Trophoblast cell (in vitro differentiated cells and primary cell): ENCODE data around the gene PPP1R12B.
"Not testable (repeated sequence)": the region's sequence is repeated elsewhere in the genome, so short reads cannot be mapped to it uniquely, and the experiment has no call there.

Experiments used
- DNase-seq, 2 donors: peaks; one replicate each; pipeline ENCODE4 v3.0.0-alpha.2; 2016
- H2AFZ ChIP-seq: 2 replicates; pipeline ENCODE4 v1.6.1; 2013; ENCODE audit warnings: low read length, moderate library complexity, mild to moderate bottlenecking; ENCODE audit not compliant: insufficient read depth, poor library complexity
- H2AK5ac ChIP-seq: 2 replicates; pipeline ENCODE4 v1.6.1; 2013; ENCODE audit warnings: mild to moderate bottlenecking, low read length
- H2BK120ac ChIP-seq: 2 replicates; pipeline ENCODE4 v1.6.1; 2013; ENCODE audit warnings: low read length, mild to moderate bottlenecking, moderate library complexity; ENCODE audit not compliant: insufficient read depth, poor library complexity
- H2BK12ac ChIP-seq: 2 replicates; pipeline ENCODE4 v1.6.1; 2013; ENCODE audit warnings: mild to moderate bottlenecking, low read length, moderate library complexity
- H2BK5ac ChIP-seq: 2 replicates; pipeline ENCODE4 v1.6.1; 2013; ENCODE audit warnings: low read length, low read depth, moderate library complexity, mild to moderate bottlenecking; ENCODE audit not compliant: poor library complexity
- H3K14ac ChIP-seq: 2 replicates; pipeline ENCODE4 v1.6.1; 2013; ENCODE audit warnings: mild to moderate bottlenecking, low read length
- H3K18ac ChIP-seq: 2 replicates; pipeline ENCODE4 v1.6.1; 2013; ENCODE audit warnings: mild to moderate bottlenecking, low read length
- H3K23ac ChIP-seq: 2 replicates; pipeline ENCODE4 v1.6.1; 2013; ENCODE audit warnings: low read length
- H3K27ac ChIP-seq: 2 replicates; pipeline ENCODE4 v1.5.1; 2013; ENCODE audit warnings: low read depth, mild to moderate bottlenecking, inconsistent platforms, low read length, moderate library complexity
- H3K27me3 ChIP-seq: 2 replicates; pipeline ENCODE4 v1.6.1; 2013; ENCODE audit warnings: inconsistent platforms, mild to moderate bottlenecking, low read length, moderate library complexity; ENCODE audit not compliant: insufficient read depth
- H3K36me3 ChIP-seq, 2 experiments: 1 replicate in 1 of 2; 2 replicates in 1 of 2; pipeline ENCODE4 v1.6.1; 2013; ENCODE audit warnings: low read length in 2 of 2, mild to moderate bottlenecking in 2 of 2, moderate library complexity in 1 of 2; ENCODE audit not compliant: insufficient read depth in 2 of 2, control insufficient read depth in 1 of 2
- H3K4ac ChIP-seq: 2 replicates; pipeline ENCODE4 v1.6.1; 2013; ENCODE audit warnings: low read depth, mild to moderate bottlenecking, low read length, moderate library complexity
- H3K4me1 ChIP-seq, 2 experiments: 1 replicate in 1 of 2; 2 replicates in 1 of 2; pipeline ENCODE4 v1.6.1; 2013; ENCODE audit warnings: low read length in 2 of 2, mild to moderate bottlenecking in 2 of 2, moderate library complexity in 1 of 2; ENCODE audit not compliant: insufficient read depth in 2 of 2, control insufficient read depth in 1 of 2
- H3K4me2 ChIP-seq: 2 replicates; pipeline ENCODE4 v1.6.1; 2013; ENCODE audit warnings: inconsistent platforms, mild to moderate bottlenecking, low read length, moderate library complexity
- H3K4me3 ChIP-seq: 2 replicates; pipeline ENCODE4 v1.5.1; 2013; ENCODE audit warnings: mild to moderate bottlenecking, low read depth, low read length, inconsistent platforms
- H3K79me1 ChIP-seq: one replicate; pipeline ENCODE4 v1.6.1; 2013; ENCODE audit warnings: low read length
- H3K79me2 ChIP-seq: 2 replicates; pipeline ENCODE4 v1.6.1; 2013; ENCODE audit warnings: low read length, mild to moderate bottlenecking; ENCODE audit not compliant: control insufficient read depth, insufficient read depth, poor library complexity
- H3K9ac ChIP-seq: 2 replicates; pipeline ENCODE4 v1.6.1; 2013; ENCODE audit warnings: mild to moderate bottlenecking, low read length
- H3K9me3 ChIP-seq: 2 replicates; pipeline ENCODE4 v1.6.1; 2013; ENCODE audit warnings: low read depth, mild to moderate bottlenecking, control low read depth, inconsistent platforms, low read length; ENCODE audit not compliant: insufficient read depth
- H4K12ac ChIP-seq: 2 replicates; pipeline ENCODE4 v1.6.1; 2013; ENCODE audit warnings: low read depth, mild to moderate bottlenecking, low read length, moderate library complexity
- H4K8ac ChIP-seq: 2 replicates; pipeline ENCODE4 v1.6.1; 2013; ENCODE audit warnings: low read depth, mild to moderate bottlenecking, low read length, moderate library complexity
- H4K91ac ChIP-seq: one replicate; pipeline ENCODE4 v1.6.1; 2013; ENCODE audit warnings: low read depth, mild to moderate bottlenecking, low read length, moderate library complexity
- WGBS: extraction: QIAGEN DNeasy Blood & Tissue Kit; methylation state at CpG from one replicate; pipeline ENCODE4 v1.1.7; 2013; ENCODE audit warnings: missing lambda C conversion rate; ENCODE audit not compliant: insufficient read length, insufficient coverage; ENCODE audit errors: extremely low coverage; 5-methylcytosine and 5-hydroxymethylcytosine counted together

PPP1R12B gene

DNA sequence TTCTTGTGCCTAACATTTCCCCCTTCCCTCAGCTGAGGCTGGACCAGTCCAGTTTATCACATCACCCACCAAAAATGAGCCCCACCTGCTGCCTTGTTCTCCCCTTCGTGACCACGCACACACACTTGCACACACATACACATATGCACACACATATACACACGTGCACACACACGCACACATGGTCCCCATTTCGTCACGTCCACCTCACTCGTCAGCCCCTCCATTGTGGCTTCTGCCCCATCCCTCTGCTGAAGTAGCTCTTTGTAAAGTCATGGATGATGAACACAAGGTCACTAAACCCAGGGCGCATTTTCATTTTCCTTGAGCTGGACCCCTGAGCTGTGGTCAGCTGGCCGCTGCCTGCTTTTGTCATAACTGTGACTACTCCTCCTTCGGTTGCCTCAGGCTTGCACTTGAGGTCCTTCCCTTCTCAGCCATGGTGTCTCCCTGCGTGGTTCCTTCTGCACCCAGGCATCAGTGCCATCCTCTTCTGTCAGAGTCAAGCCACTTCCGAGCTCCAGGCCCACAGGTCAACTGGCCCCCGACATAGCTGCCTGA is 267.9 kb downstream of the PPP1R12B start:
- no peaks in the 10 kb centered on the region for H3K79me1 ChIP-seq
- H3K9ac ChIP-seq: no peak overlapping the region
- no peak overlapping the region for H4K8ac ChIP-seq
- H3K23ac ChIP-seq: no peak overlapping the region
- no peak overlapping the region for H3K4ac ChIP-seq
- no peak overlapping the region for H2BK5ac ChIP-seq
- no peak overlapping the region for H3K14ac ChIP-seq
- peaks cover 2% of the 10 kb centered on the region for H3K9me3 ChIP-seq
- no peak overlapping the region for H3K27ac ChIP-seq
- no peak overlapping the region for H3K18ac ChIP-seq
- peak overlapping the region; percentile 8 for H3K4me3 ChIP-seq
- peaks cover 22% of the 10 kb centered on the region in 2 experiments for H3K4me1 ChIP-seq
- WGBS: no CpG with 5 or more reads among the region's 13 CpGs
- H3K36me3 ChIP-seq: no peaks in the 10 kb centered on the region
- no peak overlapping the region for H2AK5ac ChIP-seq
- no peak overlapping the region for H2BK120ac ChIP-seq
- no peak overlapping the region for H4K91ac ChIP-seq
- H4K12ac ChIP-seq: no peak overlapping the region
- no peak overlapping the region for H2BK12ac ChIP-seq
- no peak overlapping the region for H2AFZ ChIP-seq
- H3K79me2 ChIP-seq: no peaks in the 10 kb centered on the region
- H3K27me3 ChIP-seq: no peaks in the 10 kb centered on the region
- DNase-seq: no peak
- H3K4me2 ChIP-seq: no peak overlapping the region

DNA sequence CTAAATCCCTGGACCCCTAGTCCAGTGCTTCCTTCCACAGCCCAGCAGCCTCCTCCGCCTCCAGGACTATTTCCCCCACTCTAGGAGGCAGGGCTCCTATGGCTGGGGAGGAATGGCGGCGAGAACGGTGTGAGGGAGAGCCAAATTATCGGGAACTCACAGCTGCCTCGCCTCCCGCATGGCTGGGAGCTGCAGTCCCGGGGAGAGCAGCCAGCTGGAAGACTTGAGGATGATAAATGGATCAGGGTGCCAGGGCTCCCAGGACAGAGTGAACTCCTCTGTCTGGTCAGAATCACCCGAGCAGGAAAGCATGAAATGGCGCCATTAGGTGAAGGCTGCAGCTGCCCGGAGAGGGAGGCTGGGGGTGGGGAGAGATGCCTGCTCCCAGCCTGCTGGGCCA is 270.5 kb downstream of the PPP1R12B start:
- H3K18ac ChIP-seq, H4K91ac ChIP-seq, H4K8ac ChIP-seq, H3K14ac ChIP-seq, H3K9ac ChIP-seq, H3K27ac ChIP-seq, H2AK5ac ChIP-seq, H3K23ac ChIP-seq, H2BK5ac ChIP-seq, H3K36me3 ChIP-seq, H3K79me2 ChIP-seq, H3K27me3 ChIP-seq, H2BK120ac ChIP-seq, H4K12ac ChIP-seq, H3K9me3 ChIP-seq, H2AFZ ChIP-seq, H3K4me3 ChIP-seq, H3K4me2 ChIP-seq, H2BK12ac ChIP-seq, H3K4ac ChIP-seq, H3K79me1 ChIP-seq: not testable (repeated sequence)
- H3K4me1 ChIP-seq: peaks cover 28 to 33% of the 10 kb centered on the region in 2 experiments
- WGBS: no CpG with 5 or more reads among the region's 11 CpGs
- DNase-seq: peak; percentile 20 to 26

DNA sequence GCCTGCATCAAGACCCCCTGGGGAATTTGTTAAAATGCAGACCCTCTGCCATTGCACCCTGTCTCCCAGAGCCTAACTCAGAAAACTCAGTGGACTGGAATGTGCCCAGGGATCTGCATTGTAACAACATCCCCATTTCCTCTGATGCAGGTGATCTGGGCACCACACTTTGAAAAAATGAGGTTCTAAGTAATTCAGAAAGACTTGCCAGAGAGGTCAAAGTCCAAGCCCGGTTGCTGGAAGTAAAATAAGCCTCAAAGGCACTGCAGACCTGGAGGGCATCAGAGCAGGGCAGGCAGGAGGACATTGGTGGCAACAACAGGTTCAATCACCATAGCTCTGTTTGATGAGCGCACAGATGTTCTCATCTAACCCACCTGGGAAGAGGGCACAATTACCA is 271.0 kb downstream of the PPP1R12B start:
- Histone ChIP-seq H4K12ac (no peak overlapping the region), H3K79me1 (peaks cover 3% of the 10 kb centered on the region), H3K9ac (no peak overlapping the region), H3K18ac (no peak overlapping the region), H3K14ac (no peak overlapping the region), H2AK5ac (no peak overlapping the region), H3K4me2 (no peak overlapping the region), H2BK12ac (no peak overlapping the region), H3K4ac (no peak overlapping the region), H3K23ac (no peak overlapping the region), H4K8ac (no peak overlapping the region), H2BK120ac (no peak overlapping the region), H2AFZ (no peak overlapping the region), H4K91ac (no peak overlapping the region), H3K4me1 (peaks cover 28 to 33% of the 10 kb centered on the region in 2 experiments), H2BK5ac (no peak overlapping the region), H3K4me3 (no peak overlapping the region), H3K9me3 (peaks cover 4% of the 10 kb centered on the region), H3K27me3 (no peaks in the 10 kb centered on the region), H3K27ac (no peak overlapping the region), H3K36me3 (no peaks in the 10 kb centered on the region), H3K79me2 (no peaks in the 10 kb centered on the region)
- no CpG with 5 or more reads among the region's 2 CpGs for WGBS
- peak in 1 of 2 donors; percentile 7 for DNase-seq

DNA sequence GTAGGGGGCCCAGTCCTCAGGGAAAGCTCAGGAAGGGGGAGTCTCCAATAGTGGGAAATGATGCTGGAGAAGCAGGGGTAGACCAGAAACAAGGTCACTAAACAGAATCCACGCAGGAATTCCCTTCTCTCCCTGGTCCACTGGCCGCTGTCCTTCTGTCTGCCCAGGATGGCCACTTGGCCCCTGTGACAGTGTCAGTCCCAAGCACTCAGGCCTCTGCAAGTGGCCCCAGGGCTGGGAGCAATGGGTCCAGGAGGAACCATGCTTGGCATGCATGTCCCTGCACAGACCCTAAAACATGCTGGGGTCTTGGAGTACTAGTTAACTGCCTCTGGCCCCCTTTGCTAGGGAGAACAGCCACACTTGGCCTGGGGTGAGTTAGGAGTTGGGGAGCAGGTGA is 271.5 kb downstream of the PPP1R12B start:
- not testable (repeated sequence) for H2BK12ac ChIP-seq, H2AFZ ChIP-seq, H3K23ac ChIP-seq, H3K4ac ChIP-seq, H3K79me2 ChIP-seq, H3K18ac ChIP-seq, H3K27ac ChIP-seq, H3K14ac ChIP-seq, H2BK5ac ChIP-seq, H3K9me3 ChIP-seq, H4K12ac ChIP-seq, H3K4me2 ChIP-seq, H3K36me3 ChIP-seq, DNase-seq, H3K4me3 ChIP-seq, H4K8ac ChIP-seq, H3K79me1 ChIP-seq, H2AK5ac ChIP-seq, H4K91ac ChIP-seq, H2BK120ac ChIP-seq, H3K9ac ChIP-seq, H3K27me3 ChIP-seq
- no CpG with 5 or more reads among the region's 2 CpGs for WGBS
- H3K4me1 ChIP-seq: peaks cover 27 to 30% of the 10 kb centered on the region in 2 experiments
